ENCODE results near the gene F5.

F5 gene

GRCh38 chr1:169468982-169469381 is 117.3 kb downstream of the F5 start:
- Histone ChIP-seq H3K36me3 (ENCODE audit: insufficient read depth, low read length) (peaks cover 50% of the 10 kb centered on the region), H3K9ac (ENCODE audit: low read depth, low read length) (no peak overlapping the region), H3K27me3 (ENCODE audit: insufficient read depth, low read length) (no peaks in the 10 kb centered on the region), H3K4me3 (ENCODE audit: low read length) (no peak overlapping the region), H3K4me1 (ENCODE audit: insufficient read depth, low read length) (no peaks in the 10 kb centered on the region), H3K9me3 (ENCODE audit: insufficient read depth, low read depth, low read length) (no peaks in the 10 kb centered on the region), H3K27ac (ENCODE audit: low read depth, low read length) (no peak overlapping the region)

GRCh38 chr1:169466259-169467230 is 119.7 kb downstream of the F5 start:
- Histone ChIP-seq H3K27ac (ENCODE audit: low read depth, low read length) (no peak overlapping the region), H3K4me3 (ENCODE audit: low read length) (no peak overlapping the region), H3K4me1 (ENCODE audit: insufficient read depth, low read length) (no peaks in the 10 kb centered on the region), H3K27me3 (ENCODE audit: insufficient read depth, low read length) (no peaks in the 10 kb centered on the region), H3K36me3 (ENCODE audit: insufficient read depth, low read length) (peaks cover 50% of the 10 kb centered on the region), H3K9ac (ENCODE audit: low read depth, low read length) (no peak overlapping the region), H3K9me3 (ENCODE audit: insufficient read depth, low read depth, low read length) (no peaks in the 10 kb centered on the region)
- 95% methylated on average over 6 of the region's 8 CpGs for WGBS

GRCh38 chr1:169465281-169465680 is 121.0 kb downstream of the F5 start:
- Histone ChIP-seq H3K27ac (ENCODE audit: low read depth, low read length) (no peak overlapping the region), H3K36me3 (ENCODE audit: insufficient read depth, low read length) (peaks cover 50% of the 10 kb centered on the region), H3K4me3 (ENCODE audit: low read length) (no peak overlapping the region), H3K9me3 (ENCODE audit: insufficient read depth, low read depth, low read length) (no peaks in the 10 kb centered on the region), H3K27me3 (ENCODE audit: insufficient read depth, low read length) (no peaks in the 10 kb centered on the region), H3K4me1 (ENCODE audit: insufficient read depth, low read length) (peaks cover 5% of the 10 kb centered on the region; the same call in 1 of the 2 replicates), H3K9ac (ENCODE audit: low read depth, low read length) (no peak overlapping the region)
